ENCODE results near the gene CHN2.

Gene CHN2

GRCh38 chr7:29194594-29195427 is at the start of gene CHN2:
Gene CHN2, plus strand, starts transcription at chr7:29194775.
- peak; percentile 34 for DNase-seq (ENCODE audit: insufficient read length, low spot score)
- FAIRE-seq = no peak

- no peak for DNase-seq (ENCODE audit: insufficient read length, low spot score)
- FAIRE-seq = no peak
Observed at GRCh38 chr7:29145553-29146056, 49.0 kb upstream of the CHN2 start.

- FAIRE-seq (no peak), DNase-seq (ENCODE audit: insufficient read length, low spot score) (peak; percentile 31)
Observed at GRCh38 chr7:29146057-29146706, 48.4 kb upstream of the CHN2 start, which contains the start of gene CPVL. Gene CPVL, minus strand, starts transcription at chr7:29146537. Its CDS starts 25,476 bp downstream, at chr7:29121061.

GRCh38 chr7:29146888-29147609 is 47.5 kb upstream of the CHN2 start:
- DNase-seq (ENCODE audit: insufficient read length, low spot score) (no peak), FAIRE-seq (no peak)

GRCh38 chr7:29147821-29148220 is 46.8 kb upstream of the CHN2 start:
- FAIRE-seq (no peak), DNase-seq (ENCODE audit: insufficient read length, low spot score) (no peak)

GRCh38 chr7:29149036-29149435 is 45.5 kb upstream of the CHN2 start:
- FAIRE-seq (no peak), DNase-seq (ENCODE audit: insufficient read length, low spot score) (no peak)

GRCh38 chr7:29150856-29151255 is 43.7 kb upstream of the CHN2 start:
- FAIRE-seq (no peak), DNase-seq (ENCODE audit: insufficient read length, low spot score) (no peak)

- FAIRE-seq = no peak
- DNase-seq (ENCODE audit: insufficient read length, low spot score) = no peak
Observed at GRCh38 chr7:29154076-29154475, 40.5 kb upstream of the CHN2 start.

GRCh38 chr7:29156907-29157452 is 37.6 kb upstream of the CHN2 start:
- FAIRE-seq = no peak
- DNase-seq (ENCODE audit: insufficient read length, low spot score) = no peak

GRCh38 chr7:29158795-29159423 is 35.7 kb upstream of the CHN2 start:
- FAIRE-seq = no peak
- DNase-seq (ENCODE audit: insufficient read length, low spot score) = no peak

GRCh38 chr7:29160080-29160479 is 34.5 kb upstream of the CHN2 start:
- DNase-seq (ENCODE audit: insufficient read length, low spot score) (no peak), FAIRE-seq (no peak)

- DNase-seq (ENCODE audit: insufficient read length, low spot score) (no peak), FAIRE-seq (no peak)
Observed at GRCh38 chr7:29161231-29161630, 33.3 kb upstream of the CHN2 start.

- FAIRE-seq = no peak
- no peak for DNase-seq (ENCODE audit: insufficient read length, low spot score)
Observed at GRCh38 chr7:29162577-29162976, 32.0 kb upstream of the CHN2 start.

- FAIRE-seq = no peak
- no peak for DNase-seq (ENCODE audit: insufficient read length, low spot score)
Observed at GRCh38 chr7:29163854-29164253, 30.7 kb upstream of the CHN2 start.

GRCh38 chr7:29167721-29168120 is 26.9 kb upstream of the CHN2 start:
- FAIRE-seq (no peak), DNase-seq (ENCODE audit: insufficient read length, low spot score) (no peak)

- no peak for FAIRE-seq
- no peak for DNase-seq (ENCODE audit: insufficient read length, low spot score)
Observed at GRCh38 chr7:29170781-29171180, 23.8 kb upstream of the CHN2 start.

- DNase-seq (ENCODE audit: insufficient read length, low spot score) (no peak), FAIRE-seq (no peak)
Observed at GRCh38 chr7:29173458-29173857, 21.1 kb upstream of the CHN2 start.

GRCh38 chr7:29177963-29178600 is 16.5 kb upstream of the CHN2 start:
- FAIRE-seq = no peak
- no peak for DNase-seq (ENCODE audit: insufficient read length, low spot score)

GRCh38 chr7:29179115-29179514 is 15.5 kb upstream of the CHN2 start:
- DNase-seq (ENCODE audit: insufficient read length, low spot score) (no peak), FAIRE-seq (no peak)

- FAIRE-seq (no peak), DNase-seq (ENCODE audit: insufficient read length, low spot score) (no peak)
Observed at GRCh38 chr7:29184599-29184998, 10.0 kb upstream of the CHN2 start.
